ENCODE results near the gene HHIPL1.

DNA sequence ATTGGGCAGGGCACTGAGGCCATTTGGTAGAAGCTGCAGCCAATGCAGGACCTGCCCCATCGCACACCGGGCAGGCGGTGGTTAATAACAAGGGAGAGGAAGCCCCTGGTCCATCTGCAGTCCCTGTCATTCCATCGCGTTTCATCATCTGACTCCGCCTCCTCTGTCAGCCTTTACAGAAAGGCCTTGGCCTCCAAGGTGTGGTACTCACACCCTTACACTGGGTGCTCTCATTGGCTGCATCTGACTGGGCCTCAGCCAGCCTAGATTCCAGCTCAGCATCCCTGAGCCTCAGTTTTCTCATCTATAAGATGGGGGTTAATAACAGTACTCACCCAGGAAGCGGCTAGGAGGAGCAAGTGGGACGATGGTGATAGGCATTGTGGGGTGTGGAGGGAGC, 14.7 kb upstream of the HHIPL1 start:
- TF ChIP-seq POLR2A (IDR thresholded peaks at IDR 0.05; ENCODE audit: low read depth, low read length) (no peak), POLR2AphosphoS5 (IDR thresholded peaks at IDR 0.05; ENCODE audit: low read depth, low read length) (no peak), TAF1 (IDR thresholded peaks at IDR 0.05; ENCODE audit: low read depth, low read length) (no peak), PAX5 (IDR thresholded peaks at IDR 0.05; ENCODE audit: insufficient read depth, low read length, severe bottlenecking) (no peak)

Measured in GM12891 (cell line).